Liver (tissue), 3 donors: Measurements from ENCODE around the gene NBEA.

ENCODE experiments used
- ATF3 ChIP-seq: IDR thresholded peaks from 2 replicates; pipeline ENCODE4 v1.6.1; 2016; ENCODE audit warnings: antibody characterized with exemption
- CTCF ChIP-seq: fragments of 150-350 bp; IDR thresholded peaks from 2 replicates; pipeline ENCODE4 v1.5.1; 2017; ENCODE audit warnings: improper control_type of control experiment, low read depth, low read length; ENCODE audit not compliant: missing input control
- EGR1 ChIP-seq, 2 donors: IDR thresholded peaks; 2 replicates each; pipeline ENCODE4 v1.6.1; 2016 to 2018; ENCODE audit warnings: antibody characterized with exemption in 2 of 2, low read depth in 2 of 2
- FOXA1 ChIP-seq: IDR thresholded peaks from 2 replicates; pipeline ENCODE4 v1.6.1; 2016; ENCODE audit warnings: antibody characterized with exemption
- GABPA ChIP-seq, 2 donors: IDR thresholded peaks in 1 of 2; conservative IDR thresholded peaks in 1 of 2; 2 replicates each; pipeline ENCODE4 v1.6.1; 2016; ENCODE audit warnings: antibody characterized with exemption in 2 of 2, mild to moderate bottlenecking in 1 of 2, moderate library complexity in 1 of 2
- MAX ChIP-seq: IDR thresholded peaks from 2 replicates; pipeline ENCODE4 v1.6.1; 2016; ENCODE audit warnings: antibody characterized with exemption
- RAD21 ChIP-seq, 2 donors: IDR thresholded peaks; 2 replicates each; pipeline ENCODE4 v1.6.1; 2016; ENCODE audit warnings: antibody characterized with exemption in 2 of 2, mild to moderate bottlenecking in 2 of 2
- REST ChIP-seq: IDR thresholded peaks from 2 replicates; pipeline ENCODE4 v1.6.1; 2016; ENCODE audit warnings: antibody characterized with exemption, mild to moderate bottlenecking
- SP1 ChIP-seq: IDR thresholded peaks from 2 replicates; pipeline ENCODE4 v1.6.1; 2018; ENCODE audit warnings: antibody characterized with exemption, mild to moderate bottlenecking
- TAF1 ChIP-seq: conservative IDR thresholded peaks from 2 replicates; pipeline ENCODE4 v1.6.1; 2016; ENCODE audit warnings: antibody characterized with exemption, mild to moderate bottlenecking
- ZBTB33 ChIP-seq: IDR thresholded peaks from 2 replicates; pipeline ENCODE4 v1.6.1; 2016; ENCODE audit warnings: antibody characterized with exemption
- donor health status: healthy.
- donor health status: healthy.

GRCh38 chr13:35411059-35411744, 469.1 kb downstream of the NBEA start:
- TF ChIP-seq CTCF = no peak
- no peak for TF ChIP-seq RAD21 (IDR thresholded peaks at IDR 0.05)
- no peak for TF ChIP-seq MAX
- TF ChIP-seq ATF3 = no peak
- TF ChIP-seq REST = no peak
- no peak for TF ChIP-seq TAF1
- no peak for TF ChIP-seq SP1
- TF ChIP-seq ZBTB33 = no peak
- no peak for TF ChIP-seq EGR1 (IDR thresholded peaks at IDR 0.05; ENCODE audit: low read depth in 2 of 2)
- TF ChIP-seq FOXA1 = no peak
- no peak for TF ChIP-seq GABPA (IDR thresholded peaks at IDR 0.05 in 1 of 2, conservative IDR thresholded peaks at IDR 0.05 in 1 of 2)
